HFFc6 (cell line): ENCODE results near the gene TRABD2B. TPM values are rescaled to one million over a fixed set of nuclear protein-coding genes. Genes with fewer than 3 reads are reported as not detected.

Experiments used
- DNase-seq: peaks from one replicate; pipeline ENCODE4 v3.0.0-alpha.2; 2018
- H3K27ac Mint-ChIP-seq: 2 replicates; pipeline ENCODE4 v1.8.0; 2020; ENCODE audit warnings: mild to moderate bottlenecking, mixed read lengths
- H3K27me3 Mint-ChIP-seq: 2 replicates; pipeline ENCODE4 v1.8.0; 2021; ENCODE audit warnings: mild to moderate bottlenecking, moderate library complexity, mixed read lengths; ENCODE audit not compliant: insufficient read depth
- H3K36me3 Mint-ChIP-seq: 2 replicates; pipeline ENCODE4 v1.8.0; 2021; ENCODE audit warnings: low read depth, mixed read lengths
- H3K4me1 Mint-ChIP-seq: 2 replicates; pipeline ENCODE4 v1.8.0; 2020; ENCODE audit warnings: low read depth, mixed read lengths
- H3K4me3 Mint-ChIP-seq: 2 replicates; pipeline ENCODE4 v1.8.0; 2020; ENCODE audit warnings: mild to moderate bottlenecking, moderate library complexity, mixed read lengths
- H3K9me3 Mint-ChIP-seq: 2 replicates; pipeline ENCODE4 v1.8.0; 2020; ENCODE audit warnings: mild to moderate bottlenecking, mixed read lengths
- total RNA-seq, 6 experiments: library from RNA; stranded (reverse); fragmentation: NEBNext Ultra II Directional; extraction: Animal tissue kit (Norgen Biotek cat#: 25700); gene quantifications; 2 replicates in 1 of 6; 3 replicates in 5 of 6; pipeline ENCODE4 v1.2.3, GENCODE V29; 2021
- TF ChIP-seq, protein P1 (sequence below): fragments of 200-600 bp; sonication (generic); IDR thresholded peaks from 2 replicates; pipeline ENCODE4 v1.5.0; 2021; ENCODE audit warnings: antibody characterized with exemption, mild to moderate bottlenecking

Gene TRABD2B
- total RNA-seq, 6 experiments from 2014 or later: not detected

DNA sequence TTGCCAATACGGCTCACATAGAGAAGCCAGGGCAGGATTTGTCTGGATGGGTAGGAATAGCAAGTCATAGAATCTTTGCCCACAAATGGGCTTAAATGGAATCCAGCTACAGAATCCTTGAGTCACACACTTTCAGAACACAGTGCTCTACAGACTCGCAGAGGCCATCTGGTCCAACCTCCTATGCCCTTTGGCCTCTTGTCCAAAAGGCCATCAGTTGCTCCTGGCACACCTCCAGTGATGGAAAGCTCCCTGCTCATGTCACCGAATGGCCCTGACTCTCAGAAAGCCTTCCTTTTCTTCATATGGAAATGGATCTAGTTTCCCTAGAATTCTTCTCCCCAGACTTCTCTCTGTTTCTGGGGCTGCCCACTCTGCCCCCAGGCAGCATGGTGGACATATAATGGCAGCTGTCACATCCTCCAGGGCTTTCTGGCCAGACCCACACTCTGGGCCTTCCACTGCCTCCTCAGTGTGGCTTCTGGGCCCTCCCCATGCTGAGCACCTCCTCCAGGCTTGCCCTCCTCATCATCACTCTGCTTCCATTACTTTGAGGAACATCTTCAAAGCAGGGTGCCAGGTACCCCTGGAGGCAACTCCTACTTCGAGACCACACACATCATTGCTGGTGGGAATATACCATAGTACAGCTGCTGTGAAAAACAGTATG lies 33.6 kb upstream of the TRABD2B start:
- H3K27ac Mint-ChIP-seq: no peak overlapping the region
- DNase-seq: no peak

DNA sequence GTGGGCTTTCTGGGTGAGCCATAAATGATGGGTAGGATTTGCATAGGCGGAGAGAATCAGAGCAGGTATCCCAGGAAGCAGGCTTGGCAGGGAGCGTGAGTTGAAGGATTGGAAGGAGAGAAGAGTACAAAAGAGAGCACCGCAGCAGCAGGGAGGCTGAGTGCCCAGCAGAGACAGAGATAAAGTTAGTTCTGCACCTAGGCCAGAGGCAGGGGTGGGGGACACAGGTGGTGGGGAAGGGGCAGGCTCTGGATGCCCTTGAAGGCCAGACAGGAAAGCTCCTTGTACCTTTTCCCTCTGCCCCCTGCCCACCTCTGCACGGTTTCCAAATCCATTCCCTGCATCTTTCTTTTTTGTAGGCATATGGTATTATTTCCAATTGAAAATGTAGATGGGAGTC lies 33.0 kb upstream of the TRABD2B start:
- Mint-ChIP-seq H3K4me3 (no peak overlapping the region), H3K27me3 (no peaks in the 10 kb centered on the region), H3K36me3 (no peaks in the 10 kb centered on the region; the same call in 1 of the 2 replicates), H3K27ac (no peak overlapping the region), H3K9me3 (peaks cover 54% of the 10 kb centered on the region), H3K4me1 (no peaks in the 10 kb centered on the region)
- no peak for DNase-seq
- TF ChIP-seq, protein P1, sequence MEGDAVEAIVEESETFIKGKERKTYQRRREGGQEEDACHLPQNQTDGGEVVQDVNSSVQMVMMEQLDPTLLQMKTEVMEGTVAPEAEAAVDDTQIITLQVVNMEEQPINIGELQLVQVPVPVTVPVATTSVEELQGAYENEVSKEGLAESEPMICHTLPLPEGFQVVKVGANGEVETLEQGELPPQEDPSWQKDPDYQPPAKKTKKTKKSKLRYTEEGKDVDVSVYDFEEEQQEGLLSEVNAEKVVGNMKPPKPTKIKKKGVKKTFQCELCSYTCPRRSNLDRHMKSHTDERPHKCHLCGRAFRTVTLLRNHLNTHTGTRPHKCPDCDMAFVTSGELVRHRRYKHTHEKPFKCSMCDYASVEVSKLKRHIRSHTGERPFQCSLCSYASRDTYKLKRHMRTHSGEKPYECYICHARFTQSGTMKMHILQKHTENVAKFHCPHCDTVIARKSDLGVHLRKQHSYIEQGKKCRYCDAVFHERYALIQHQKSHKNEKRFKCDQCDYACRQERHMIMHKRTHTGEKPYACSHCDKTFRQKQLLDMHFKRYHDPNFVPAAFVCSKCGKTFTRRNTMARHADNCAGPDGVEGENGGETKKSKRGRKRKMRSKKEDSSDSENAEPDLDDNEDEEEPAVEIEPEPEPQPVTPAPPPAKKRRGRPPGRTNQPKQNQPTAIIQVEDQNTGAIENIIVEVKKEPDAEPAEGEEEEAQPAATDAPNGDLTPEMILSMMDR: no peak

More for the DNA sequence above, 33.6 kb upstream of the TRABD2B start:
- TF ChIP-seq, protein P1: no peak
- Mint-ChIP-seq H3K9me3 (peaks cover 57% of the 10 kb centered on the region), H3K4me1 (no peaks in the 10 kb centered on the region), H3K4me3 (no peak overlapping the region), H3K36me3 (no peaks in the 10 kb centered on the region; the same call in 1 of the 2 replicates), H3K27me3 (no peaks in the 10 kb centered on the region)

DNA sequence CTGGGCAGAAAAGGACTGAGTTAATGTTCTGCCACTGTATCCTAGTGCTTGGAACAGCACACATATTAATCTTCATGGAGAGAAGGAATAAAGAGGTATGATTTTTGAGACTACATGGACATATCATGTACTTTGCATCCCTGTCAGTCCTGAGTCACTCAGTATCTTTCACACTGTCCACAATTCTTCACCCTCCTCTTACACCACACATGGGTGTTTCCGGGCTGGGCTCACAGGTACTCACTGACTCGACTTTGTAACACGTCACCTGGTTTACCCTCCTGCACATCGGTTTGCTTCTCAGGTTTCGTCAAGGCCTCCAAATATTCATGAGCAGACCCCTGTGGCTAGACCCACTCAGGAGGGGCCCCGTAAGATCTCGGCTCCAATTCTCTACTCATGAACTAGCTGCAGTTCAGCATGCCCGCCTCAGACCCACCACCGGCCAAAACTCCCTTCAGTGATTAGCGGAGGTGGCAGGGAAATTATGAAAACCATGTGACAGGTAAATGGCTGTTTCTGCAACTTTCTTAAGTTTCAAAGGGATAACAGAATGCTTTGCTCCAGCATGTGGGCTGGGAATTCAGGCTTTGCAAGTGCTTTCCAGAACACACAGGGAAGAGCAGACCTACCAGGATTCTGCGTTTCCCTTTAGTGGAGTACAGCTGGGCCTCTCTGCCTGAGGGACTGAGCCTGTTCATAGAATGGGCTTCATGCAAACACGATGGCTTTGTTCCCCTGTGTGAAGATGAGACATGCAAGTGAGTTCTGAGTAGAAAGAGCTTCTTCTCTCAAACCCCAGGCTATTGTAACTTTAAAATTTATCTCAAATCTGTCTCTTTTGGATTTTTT lies 31.3 kb upstream of the TRABD2B start:
- DNase-seq: no peak
- H3K36me3 Mint-ChIP-seq: no peaks in the 10 kb centered on the region; the same call in 1 of the 2 replicates
- H3K4me1 Mint-ChIP-seq: no peaks in the 10 kb centered on the region
- TF ChIP-seq, protein P1: no peak
- peaks cover 44% of the 10 kb centered on the region for H3K9me3 Mint-ChIP-seq
- H3K27ac Mint-ChIP-seq: no peak overlapping the region
- no peak overlapping the region for H3K4me3 Mint-ChIP-seq
- H3K27me3 Mint-ChIP-seq: no peaks in the 10 kb centered on the region; the same call in 1 of the 2 replicates

DNA sequence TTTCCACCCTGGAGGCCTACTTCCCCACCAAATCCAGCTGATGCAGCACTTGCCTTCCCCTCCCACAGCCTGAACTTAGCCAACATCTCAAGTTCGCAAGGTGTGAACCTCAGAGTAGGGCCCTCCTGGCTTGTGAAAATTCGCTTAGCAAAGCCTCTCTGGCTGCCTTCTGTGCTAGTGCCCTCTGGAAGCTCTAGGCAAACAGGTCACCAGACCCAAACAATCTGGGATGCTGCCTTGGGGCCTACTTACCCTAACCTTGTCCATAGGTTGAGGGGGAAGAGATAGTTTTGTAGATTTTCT lies 30.3 kb upstream of the TRABD2B start:
- no peaks in the 10 kb centered on the region; the same call in 1 of the 2 replicates for H3K27me3 Mint-ChIP-seq
- no peaks in the 10 kb centered on the region for H3K4me1 Mint-ChIP-seq
- TF ChIP-seq, protein P1: no peak
- no peaks in the 10 kb centered on the region; the same call in 1 of the 2 replicates for H3K36me3 Mint-ChIP-seq
- peaks cover 48% of the 10 kb centered on the region for H3K9me3 Mint-ChIP-seq
- DNase-seq: no peak
- H3K27ac Mint-ChIP-seq: no peak overlapping the region
- H3K4me3 Mint-ChIP-seq: no peak overlapping the region

DNA sequence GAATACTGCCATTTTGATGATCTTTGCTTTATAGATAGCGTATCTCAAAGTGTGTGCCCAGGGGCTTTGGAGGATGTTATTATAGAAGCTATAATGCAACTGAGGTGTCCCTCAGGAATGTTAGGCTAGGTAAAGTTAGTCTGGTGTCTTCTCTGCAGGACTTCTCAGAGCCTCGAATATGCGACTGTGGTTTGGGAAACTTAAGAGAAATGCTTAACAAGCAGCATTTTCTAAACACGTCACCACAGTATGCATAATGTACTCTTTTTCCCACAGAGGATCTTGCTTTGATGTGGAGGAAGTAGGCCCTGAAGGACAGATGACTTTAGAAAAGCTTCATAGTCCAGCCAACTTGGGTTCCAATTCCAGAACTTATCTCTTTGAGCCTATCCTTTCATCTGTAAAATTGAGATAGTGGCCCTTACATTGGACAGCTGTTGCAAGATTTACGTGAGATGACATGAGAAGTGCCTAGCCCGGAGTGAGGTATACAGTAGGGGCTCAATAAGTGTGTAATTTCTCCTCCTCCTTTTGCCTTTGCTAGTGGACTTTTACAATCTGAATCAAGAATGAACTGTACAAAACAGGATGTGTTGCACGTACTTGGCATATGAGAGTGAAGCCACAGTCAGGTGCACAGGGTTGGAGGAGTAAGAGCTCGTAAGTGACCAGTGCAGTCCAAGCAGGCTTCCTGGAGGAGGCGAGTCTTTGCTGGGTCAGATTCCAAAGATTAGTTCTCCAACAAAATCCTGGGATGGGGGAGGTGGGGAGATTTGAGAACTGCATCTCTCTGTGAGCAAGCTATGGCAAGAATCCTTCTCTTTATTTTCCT lies 29.7 kb upstream of the TRABD2B start:
- Mint-ChIP-seq H3K27me3 (no peaks in the 10 kb centered on the region; the same call in 1 of the 2 replicates), H3K27ac (no peak overlapping the region), H3K4me1 (no peaks in the 10 kb centered on the region), H3K9me3 (peaks cover 48% of the 10 kb centered on the region), H3K4me3 (no peak overlapping the region), H3K36me3 (no peaks in the 10 kb centered on the region; the same call in 1 of the 2 replicates)
- TF ChIP-seq, protein P1: no peak
- no peak for DNase-seq
